ENCODE measurements around the gene MAFG. TPM values are rescaled to one million over a fixed set of nuclear protein-coding genes. Genes with fewer than 3 reads are reported as not detected.

The MAFG gene
- total RNA-seq, 1 experiment from 2014 or later, result 29.1 TPM

DNA sequence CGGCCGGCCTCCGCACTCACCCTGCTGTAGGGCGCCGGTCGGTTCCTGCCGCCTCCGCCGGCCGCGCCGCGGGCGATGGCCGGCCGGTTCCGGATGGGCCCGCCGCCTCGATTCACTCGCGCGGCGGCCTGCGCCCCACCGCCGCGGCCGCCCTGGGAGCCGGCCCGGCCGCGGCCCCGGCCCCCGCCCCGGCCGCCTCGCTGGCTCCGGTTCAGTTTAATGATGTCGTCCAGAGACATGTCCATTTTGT lies 36.3 kb downstream of the MAFG start:
- no TSS peak for BruUV-seq (replicated peaks)
- Mint-ChIP-seq H3K36me3 (ENCODE audit: insufficient read depth, unreplicated experiment) (peaks cover 92% of the 10 kb centered on the region), H3K27ac (ENCODE audit: unreplicated experiment) (peak overlapping the region; percentile 99), H3K4me1 (ENCODE audit: low read depth, unreplicated experiment) (no peaks in the 10 kb centered on the region), H3K27me3 (ENCODE audit: insufficient read depth, unreplicated experiment) (no peaks in the 10 kb centered on the region), H3K4me3 (ENCODE audit: unreplicated experiment) (peak overlapping the region; percentile 91), H3K9me3 (ENCODE audit: unreplicated experiment) (no peaks in the 10 kb centered on the region)
- ChIA-PET POLR2A (interaction anchor here (0.5 to 1.1 kb wide), 3 partner anchors 9 to 30 kb away, joined by 3 to 7 read pairs (median 4); no protein-coding TSS in a partner anchor), CTCF (interaction anchor here (1.4 kb wide), 1 partner anchor 146 kb away, joined by 4 read pairs; the partner anchor contains the start of gene DCXR)
- Histone ChIP-seq H3K27me3 (replicated peaks; ENCODE audit: control insufficient read depth, insufficient read depth, low read length) (no peaks in the 10 kb centered on the region), H3K4me3 (ENCODE audit: low read depth, low read length) (peak overlapping the region; percentile 81), H3K36me3 (ENCODE audit: control insufficient read depth, insufficient read depth, low read length) (peaks cover 13% of the 10 kb centered on the region), H3K4me1 (peaks cover 11% of the 10 kb centered on the region), H3K9me3 (no peaks in the 10 kb centered on the region)
- no peak for DNase-seq
- intact Hi-C loops (cut with micrococcal nuclease; ENCODE audit: unreplicated experiment), result loop anchor here (1.0 kb wide), 1 partner anchor 19 kb away; no protein-coding TSS in a partner anchor
- TF ChIP-seq, protein P1, sequence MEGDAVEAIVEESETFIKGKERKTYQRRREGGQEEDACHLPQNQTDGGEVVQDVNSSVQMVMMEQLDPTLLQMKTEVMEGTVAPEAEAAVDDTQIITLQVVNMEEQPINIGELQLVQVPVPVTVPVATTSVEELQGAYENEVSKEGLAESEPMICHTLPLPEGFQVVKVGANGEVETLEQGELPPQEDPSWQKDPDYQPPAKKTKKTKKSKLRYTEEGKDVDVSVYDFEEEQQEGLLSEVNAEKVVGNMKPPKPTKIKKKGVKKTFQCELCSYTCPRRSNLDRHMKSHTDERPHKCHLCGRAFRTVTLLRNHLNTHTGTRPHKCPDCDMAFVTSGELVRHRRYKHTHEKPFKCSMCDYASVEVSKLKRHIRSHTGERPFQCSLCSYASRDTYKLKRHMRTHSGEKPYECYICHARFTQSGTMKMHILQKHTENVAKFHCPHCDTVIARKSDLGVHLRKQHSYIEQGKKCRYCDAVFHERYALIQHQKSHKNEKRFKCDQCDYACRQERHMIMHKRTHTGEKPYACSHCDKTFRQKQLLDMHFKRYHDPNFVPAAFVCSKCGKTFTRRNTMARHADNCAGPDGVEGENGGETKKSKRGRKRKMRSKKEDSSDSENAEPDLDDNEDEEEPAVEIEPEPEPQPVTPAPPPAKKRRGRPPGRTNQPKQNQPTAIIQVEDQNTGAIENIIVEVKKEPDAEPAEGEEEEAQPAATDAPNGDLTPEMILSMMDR (IDR thresholded peaks at IDR 0.05; ENCODE audit: insufficient read depth in 1 of 2, low read depth in 1 of 2, low read length in 1 of 2, severe bottlenecking in 1 of 2, unreplicated experiment in 1 of 2), result no peak

DNA sequence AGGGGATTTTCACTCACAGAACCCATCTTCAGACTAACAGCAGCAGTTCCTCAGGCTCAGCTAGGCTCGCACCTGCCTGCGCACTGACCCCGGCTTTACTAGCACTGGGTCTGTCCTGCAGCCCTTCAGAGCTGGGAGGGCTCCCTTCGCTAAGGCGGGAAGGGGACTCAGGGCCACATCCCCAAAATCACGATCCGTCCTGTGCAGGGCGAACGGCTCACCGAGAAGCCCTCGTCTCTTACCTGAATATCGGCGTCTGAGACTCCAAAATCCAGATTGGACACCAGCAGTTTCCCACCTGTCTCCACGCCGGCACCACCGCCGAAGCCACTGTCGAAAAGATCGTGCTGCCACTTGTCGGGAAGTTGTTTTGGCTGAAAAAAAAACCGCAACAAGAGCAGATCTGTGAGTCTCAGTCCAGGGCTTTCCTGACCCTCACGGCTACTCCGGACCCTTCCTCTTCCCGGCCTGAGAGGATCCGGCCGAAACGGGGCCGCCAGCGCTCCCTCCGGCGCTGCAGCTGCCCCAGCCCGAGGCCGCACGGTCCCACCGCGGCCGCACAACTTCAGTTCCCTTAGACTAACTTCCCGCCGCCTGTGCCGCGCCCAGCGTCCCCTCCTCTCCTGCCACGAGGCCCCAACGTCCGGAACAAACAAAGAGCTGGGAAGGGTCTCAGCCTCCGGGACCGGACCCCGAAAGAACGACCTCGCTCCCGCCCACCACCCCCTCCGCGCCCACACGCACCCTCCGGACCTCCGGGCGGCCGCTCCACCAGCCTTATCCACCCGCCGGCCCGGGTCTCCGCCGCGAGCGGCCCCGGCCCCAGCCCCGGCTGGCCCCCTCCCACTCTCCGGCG lies 36.9 kb downstream of the MAFG start:
- no TSS peak for BruUV-seq (replicated peaks)
- Mint-ChIP-seq H3K27me3 (ENCODE audit: insufficient read depth, unreplicated experiment) (no peaks in the 10 kb centered on the region), H3K4me1 (ENCODE audit: low read depth, unreplicated experiment) (no peaks in the 10 kb centered on the region), H3K27ac (ENCODE audit: unreplicated experiment) (peak overlapping the region; percentile 99), H3K4me3 (ENCODE audit: unreplicated experiment) (peak overlapping the region; percentile 91), H3K36me3 (ENCODE audit: insufficient read depth, unreplicated experiment) (peaks cover 92% of the 10 kb centered on the region), H3K9me3 (ENCODE audit: unreplicated experiment) (no peaks in the 10 kb centered on the region)
- no peak for DNase-seq
- Histone ChIP-seq H3K36me3 (ENCODE audit: control insufficient read depth, insufficient read depth, low read length) (peaks cover 13% of the 10 kb centered on the region), H3K4me1 (peaks cover 11% of the 10 kb centered on the region), H3K4me3 (ENCODE audit: low read depth, low read length) (peak overlapping the region; percentile 81), H3K9me3 (no peaks in the 10 kb centered on the region), H3K27me3 (replicated peaks; ENCODE audit: control insufficient read depth, insufficient read depth, low read length) (no peaks in the 10 kb centered on the region)
- ChIA-PET POLR2A (interaction anchor here (0.9 to 1.1 kb wide), 2 partner anchors 13 to 30 kb away, joined by 3 to 4 read pairs; no protein-coding TSS in a partner anchor), CTCF (interaction anchor here (0.6 to 1.4 kb wide), 2 partner anchors 147 to 494 kb away, joined by 4 to 7 read pairs; partner anchors contain the start of gene DCXR)
- TF ChIP-seq, protein P1 (IDR thresholded peaks at IDR 0.05; ENCODE audit: insufficient read depth in 1 of 2, low read depth in 1 of 2, low read length in 1 of 2, severe bottlenecking in 1 of 2, unreplicated experiment in 1 of 2), result no peak
- intact Hi-C loops (cut with micrococcal nuclease; ENCODE audit: unreplicated experiment), result loop anchor here (1.0 kb wide), 1 partner anchor 20 kb away; no protein-coding TSS in a partner anchor

DNA sequence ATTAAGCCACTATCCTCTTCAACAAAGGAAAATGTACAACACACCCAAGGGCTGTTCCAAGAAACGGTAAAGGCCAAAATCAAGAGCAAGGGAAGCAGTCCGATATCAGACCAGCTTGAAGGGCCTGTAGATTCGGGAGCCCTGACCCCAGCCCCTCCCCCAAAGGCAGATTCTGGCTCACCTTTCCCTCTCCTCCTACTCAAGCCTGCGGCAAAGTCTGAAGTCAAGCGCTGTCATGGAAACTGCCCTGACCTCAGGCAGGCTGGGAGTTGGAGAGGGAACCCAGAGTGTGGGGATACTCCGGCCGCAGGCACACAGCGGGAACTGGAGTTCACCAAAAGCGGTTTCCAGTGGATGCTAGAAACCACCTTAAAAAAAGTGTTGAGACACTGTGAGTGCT lies 37.9 kb downstream of the MAFG start:
- peaks cover 11% of the 10 kb centered on the region for H3K4me1 ChIP-seq
- H3K27ac Mint-ChIP-seq (ENCODE audit: unreplicated experiment), result peak overlapping the region; percentile 99
- intact Hi-C loops (cut with micrococcal nuclease; ENCODE audit: unreplicated experiment), result no loop called here
- H3K4me3 ChIP-seq (ENCODE audit: low read depth, low read length), result no peak overlapping the region
- TF ChIP-seq, protein P1 (IDR thresholded peaks at IDR 0.05; ENCODE audit: insufficient read depth in 1 of 2, low read depth in 1 of 2, low read length in 1 of 2, severe bottlenecking in 1 of 2, unreplicated experiment in 1 of 2), result no peak
- peaks cover 13% of the 10 kb centered on the region for H3K36me3 ChIP-seq (ENCODE audit: control insufficient read depth, insufficient read depth, low read length)
- H3K9me3 ChIP-seq, result no peaks in the 10 kb centered on the region
- H3K4me1 Mint-ChIP-seq (ENCODE audit: low read depth, unreplicated experiment), result no peaks in the 10 kb centered on the region
- H3K9me3 Mint-ChIP-seq (ENCODE audit: unreplicated experiment), result no peaks in the 10 kb centered on the region
- H3K4me3 Mint-ChIP-seq (ENCODE audit: unreplicated experiment), result peak overlapping the region; percentile 91
- ChIA-PET CTCF (no interaction called here), POLR2A (no interaction called here)
- H3K27me3 ChIP-seq (replicated peaks; ENCODE audit: control insufficient read depth, insufficient read depth, low read length), result no peaks in the 10 kb centered on the region
- no peaks in the 10 kb centered on the region for H3K27me3 Mint-ChIP-seq (ENCODE audit: insufficient read depth, unreplicated experiment)
- no peak for DNase-seq
- H3K36me3 Mint-ChIP-seq (ENCODE audit: insufficient read depth, unreplicated experiment), result peaks cover 92% of the 10 kb centered on the region
- BruUV-seq (replicated peaks), result no TSS peak
